Activated T-helper 17 cell treated with anti-CD3 and anti-CD28 coated beads, Interleukin-2, amount 50 U/mL, for 72 hours (primary cell): ENCODE measurements around the gene TBC1D9. TPM values are rescaled to one million over a fixed set of nuclear protein-coding genes. Genes with fewer than 3 reads are reported as not detected.

Source experiments
- ATAC-seq: fragments of 150-1000 bp; cut with Tn5 transposase; replicated peaks from 2 replicates; pipeline ENCODE4 v1.10.0; 2021; ENCODE audit warnings: mild to moderate bottlenecking, moderate library complexity
- H3K27ac Mint-ChIP-seq: one replicate; pipeline ENCODE4 v1.8.0; 2022; ENCODE audit warnings: mixed read lengths
- H3K27me3 Mint-ChIP-seq: one replicate; pipeline ENCODE4 v1.8.0; 2022; ENCODE audit warnings: mixed read lengths
- H3K36me3 Mint-ChIP-seq: one replicate; pipeline ENCODE4 v1.8.0; 2022; ENCODE audit warnings: low read depth, mild to moderate bottlenecking, mixed read lengths
- H3K4me1 Mint-ChIP-seq: one replicate; pipeline ENCODE4 v1.8.0; 2022; ENCODE audit warnings: mixed read lengths
- H3K4me3 Mint-ChIP-seq: one replicate; pipeline ENCODE4 v1.8.0; 2022; ENCODE audit warnings: mild to moderate bottlenecking, mixed read lengths
- H3K9me3 Mint-ChIP-seq: one replicate; pipeline ENCODE4 v1.8.0; 2022; ENCODE audit warnings: mixed read lengths
- total RNA-seq, 2 donors: library from RNA; stranded (reverse); gene quantifications; one replicate each; pipeline ENCODE4 v1.2.3, GENCODE V29; 2022

The TBC1D9 gene
- total RNA-seq, 2 donors from 2014 or later, result 0.05 TPM; not detected in 1

DNA sequence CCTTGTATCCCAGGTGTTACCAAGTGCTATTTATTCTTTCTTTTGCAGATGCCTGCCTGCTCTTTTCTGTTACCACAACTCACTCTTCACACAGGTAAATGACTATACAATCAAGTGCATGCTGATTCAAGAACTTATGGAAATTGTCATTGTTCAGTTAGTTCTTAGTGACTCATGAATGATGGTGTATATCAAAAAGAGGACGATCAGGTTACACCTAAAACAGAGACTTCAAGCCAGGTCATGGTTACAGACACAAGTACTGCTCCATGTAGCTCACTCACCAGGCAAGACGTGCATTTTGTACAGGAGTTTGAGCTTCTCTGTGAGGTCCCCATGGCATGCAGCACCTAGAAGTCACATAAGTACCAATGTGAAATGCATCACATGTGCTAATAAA lies 128.2 kb downstream of the TBC1D9 start:
- Mint-ChIP-seq H3K36me3 (no peaks in the 10 kb centered on the region), H3K27ac (no peak overlapping the region), H3K4me3 (no peak overlapping the region), H3K27me3 (peaks cover 7% of the 10 kb centered on the region), H3K4me1 (no peaks in the 10 kb centered on the region), H3K9me3 (no peaks in the 10 kb centered on the region)
- no peak for ATAC-seq

DNA sequence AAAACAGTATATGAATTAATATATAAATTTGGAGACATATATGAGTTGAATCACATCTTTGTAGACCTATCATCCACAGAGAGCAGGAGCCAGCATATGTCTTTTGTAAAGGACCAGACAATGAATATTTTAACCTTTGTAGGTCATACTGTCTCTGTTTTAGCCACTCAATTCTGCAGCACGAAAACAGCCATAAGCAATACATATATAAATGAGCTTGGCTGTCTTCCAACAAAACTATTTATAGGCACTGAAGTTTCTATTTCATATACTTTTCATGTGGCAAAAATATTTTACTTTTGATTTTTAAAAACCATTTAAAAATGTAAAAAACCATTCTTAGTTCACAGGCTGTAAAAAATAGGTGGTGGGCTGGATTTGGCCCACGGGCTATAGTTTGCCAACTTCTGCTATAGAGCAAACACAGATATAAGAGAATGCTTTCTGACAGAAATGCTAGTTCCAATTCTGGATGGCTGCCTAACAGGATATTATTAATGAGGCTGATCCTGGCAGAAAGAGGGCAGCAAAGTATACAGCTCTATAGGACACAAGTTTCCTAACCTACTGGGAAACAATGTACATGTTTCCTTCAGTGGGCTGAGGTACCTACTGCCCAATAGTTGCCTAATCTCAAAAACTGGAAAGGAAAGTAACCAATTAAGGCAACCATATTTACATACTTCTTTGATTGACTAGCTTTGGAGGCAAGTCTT lies 129.4 kb downstream of the TBC1D9 start:
- Mint-ChIP-seq H3K36me3 (no peaks in the 10 kb centered on the region), H3K27ac (no peak overlapping the region), H3K9me3 (no peaks in the 10 kb centered on the region), H3K4me1 (no peaks in the 10 kb centered on the region), H3K27me3 (peaks cover 7% of the 10 kb centered on the region), H3K4me3 (no peak overlapping the region)
- ATAC-seq, result no peak

DNA sequence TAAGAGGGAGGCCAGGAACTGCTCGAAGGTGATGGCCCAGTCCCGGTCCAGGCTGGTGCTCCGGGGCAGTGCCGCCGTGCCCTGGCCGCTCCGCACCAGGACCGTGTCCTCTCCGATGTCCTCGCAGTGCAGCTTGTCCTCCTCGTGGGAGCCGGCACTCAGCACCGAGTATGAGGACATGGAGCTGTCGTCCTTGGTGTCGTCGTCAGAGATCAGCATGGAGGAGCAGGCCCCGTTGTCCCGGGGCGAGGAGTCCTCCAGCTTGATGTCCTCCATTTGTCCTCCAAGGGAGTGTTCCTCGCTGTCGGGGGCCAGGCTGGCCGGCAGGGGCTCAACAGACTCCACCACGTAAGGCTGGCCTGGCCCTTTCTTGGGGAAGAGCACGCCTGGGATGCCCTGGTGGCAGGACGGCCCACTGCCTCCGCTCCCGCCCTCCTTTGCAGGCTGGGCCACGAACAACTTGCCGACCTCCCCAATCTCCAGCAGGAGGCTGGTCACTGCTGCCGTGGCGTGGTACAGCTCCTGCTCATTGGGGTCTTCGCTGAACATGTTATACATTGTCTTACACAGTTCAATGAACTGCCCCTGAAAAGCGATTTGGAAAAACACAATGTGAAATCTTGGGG lies 133.7 kb downstream of the TBC1D9 start:
- Mint-ChIP-seq H3K36me3 (no peaks in the 10 kb centered on the region), H3K4me1 (no peaks in the 10 kb centered on the region)
- no peak for ATAC-seq

GRCh38 chr4:140621161-140621560 lies 135.0 kb downstream of the TBC1D9 start:
- Mint-ChIP-seq H3K27me3 (peaks cover 5% of the 10 kb centered on the region), H3K4me3 (no peak overlapping the region), H3K4me1 (no peaks in the 10 kb centered on the region), H3K27ac (no peak overlapping the region), H3K9me3 (no peaks in the 10 kb centered on the region), H3K36me3 (no peaks in the 10 kb centered on the region)
- ATAC-seq, result no peak

More for the DNA sequence above, 133.7 kb downstream of the TBC1D9 start:
- no peak overlapping the region for H3K27ac Mint-ChIP-seq
- H3K9me3 Mint-ChIP-seq, result no peaks in the 10 kb centered on the region
- no peak overlapping the region for H3K4me3 Mint-ChIP-seq
- H3K27me3 Mint-ChIP-seq, result peaks cover 5% of the 10 kb centered on the region

- no peak for ATAC-seq
- Mint-ChIP-seq H3K27me3 (no peaks in the 10 kb centered on the region), H3K9me3 (no peaks in the 10 kb centered on the region)
Measured at GRCh38 chr4:140617499-140618248, 138.5 kb downstream of the TBC1D9 start.

DNA sequence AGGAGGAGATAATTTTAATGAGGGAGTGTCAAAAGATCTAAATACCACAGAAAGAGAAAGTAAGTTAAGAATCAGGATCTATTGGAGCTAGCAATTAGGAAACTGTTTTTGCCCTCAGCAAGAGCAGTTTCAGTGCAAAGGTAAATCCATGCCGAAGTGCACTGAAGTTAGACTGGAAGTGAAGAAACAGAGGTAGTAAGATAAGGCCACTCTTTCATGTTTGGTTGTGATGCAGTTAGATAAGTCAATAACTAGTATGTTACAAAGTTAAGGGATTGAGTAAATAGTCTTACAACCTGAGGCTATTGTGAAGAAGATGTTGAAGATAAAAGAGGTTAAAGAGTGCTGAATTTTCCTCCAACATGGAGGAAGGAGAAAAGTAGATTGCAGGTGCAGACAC lies 140.7 kb downstream of the TBC1D9 start:
- Mint-ChIP-seq H3K9me3 (no peaks in the 10 kb centered on the region), H3K4me1 (no peaks in the 10 kb centered on the region), H3K36me3 (no peaks in the 10 kb centered on the region), H3K27me3 (no peaks in the 10 kb centered on the region), H3K27ac (no peak overlapping the region), H3K4me3 (no peak overlapping the region)
- ATAC-seq, result no peak

More at GRCh38 chr4:140617499-140618248, 138.5 kb downstream of the TBC1D9 start:
- Mint-ChIP-seq H3K27ac (no peak overlapping the region), H3K36me3 (no peaks in the 10 kb centered on the region), H3K4me1 (no peaks in the 10 kb centered on the region), H3K4me3 (no peak overlapping the region)

DNA sequence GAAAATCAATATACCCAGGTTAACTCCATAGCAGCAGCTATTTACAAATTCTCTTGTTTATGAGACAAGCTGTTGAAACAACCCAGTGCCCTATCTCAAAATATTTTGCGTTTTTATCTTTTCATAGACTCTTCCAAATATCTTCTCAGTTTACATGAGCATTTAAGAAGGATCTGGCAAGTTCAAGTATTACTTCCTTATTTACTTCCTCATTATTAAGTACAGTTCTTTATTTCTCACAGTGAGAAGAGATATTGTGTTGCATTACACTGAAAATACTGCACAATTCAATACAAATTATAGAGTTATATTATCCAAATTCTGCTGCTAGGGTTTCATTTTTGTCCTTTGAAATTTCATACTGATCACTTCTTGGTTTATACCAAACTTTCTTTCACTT lies 143.8 kb downstream of the TBC1D9 start:
- peaks cover 10% of the 10 kb centered on the region for H3K27me3 Mint-ChIP-seq
- no peaks in the 10 kb centered on the region for H3K4me1 Mint-ChIP-seq
- H3K36me3 Mint-ChIP-seq, result no peaks in the 10 kb centered on the region
- H3K27ac Mint-ChIP-seq, result no peak overlapping the region
- H3K9me3 Mint-ChIP-seq, result no peaks in the 10 kb centered on the region
- no peak for ATAC-seq
- no peak overlapping the region for H3K4me3 Mint-ChIP-seq

GRCh38 chr4:140611854-140612253 lies 144.3 kb downstream of the TBC1D9 start:
- Mint-ChIP-seq H3K4me3 (no peak overlapping the region), H3K27me3 (peaks cover 13% of the 10 kb centered on the region), H3K27ac (no peak overlapping the region), H3K4me1 (no peaks in the 10 kb centered on the region), H3K36me3 (no peaks in the 10 kb centered on the region), H3K9me3 (no peaks in the 10 kb centered on the region)
- ATAC-seq, result no peak

GRCh38 chr4:140609548-140610425 lies 146.4 kb downstream of the TBC1D9 start:
- peak; percentile 40 for ATAC-seq
- Mint-ChIP-seq H3K27ac (no peak overlapping the region), H3K4me3 (no peak overlapping the region), H3K36me3 (no peaks in the 10 kb centered on the region), H3K9me3 (no peaks in the 10 kb centered on the region), H3K27me3 (peaks cover 18% of the 10 kb centered on the region), H3K4me1 (no peaks in the 10 kb centered on the region)

DNA sequence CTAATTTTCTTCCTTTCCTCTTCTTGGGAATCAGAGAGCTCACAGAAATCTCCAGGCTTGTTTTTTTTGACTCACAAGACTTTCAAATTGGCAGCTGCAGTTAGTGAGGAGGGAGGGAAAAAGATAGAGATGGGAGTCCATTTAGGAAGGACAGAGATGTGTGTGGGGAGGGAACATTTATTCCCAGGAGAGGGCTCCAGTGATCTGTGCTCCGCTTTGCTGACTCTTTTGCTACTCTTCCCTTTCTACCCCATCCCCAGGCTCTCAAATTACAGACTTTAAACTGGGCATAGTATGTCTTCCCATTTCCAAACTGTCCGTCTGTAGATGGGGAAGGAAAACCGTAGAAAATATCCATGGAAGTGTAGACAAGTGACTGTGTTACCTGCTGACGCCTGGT lies 148.3 kb downstream of the TBC1D9 start:
- Mint-ChIP-seq H3K27ac (no peak overlapping the region), H3K36me3 (no peaks in the 10 kb centered on the region), H3K4me3 (no peak overlapping the region), H3K9me3 (no peaks in the 10 kb centered on the region), H3K4me1 (no peaks in the 10 kb centered on the region), H3K27me3 (peaks cover 18% of the 10 kb centered on the region)
- no peak for ATAC-seq

- no peaks in the 10 kb centered on the region for H3K4me1 Mint-ChIP-seq
- H3K27me3 Mint-ChIP-seq, result peaks cover 27% of the 10 kb centered on the region
- H3K27ac Mint-ChIP-seq, result no peak overlapping the region
- no peaks in the 10 kb centered on the region for H3K36me3 Mint-ChIP-seq
- H3K9me3 Mint-ChIP-seq, result no peaks in the 10 kb centered on the region
- ATAC-seq, result no peak
- no peak overlapping the region for H3K4me3 Mint-ChIP-seq
Measured at GRCh38 chr4:140604544-140604943, 151.6 kb downstream of the TBC1D9 start.

GRCh38 chr4:140603286-140603685 lies 152.9 kb downstream of the TBC1D9 start:
- Mint-ChIP-seq H3K4me3 (no peak overlapping the region), H3K36me3 (no peaks in the 10 kb centered on the region), H3K4me1 (no peaks in the 10 kb centered on the region), H3K9me3 (no peaks in the 10 kb centered on the region), H3K27ac (no peak overlapping the region), H3K27me3 (peaks cover 31% of the 10 kb centered on the region)
- no peak for ATAC-seq

GRCh38 chr4:140602714-140603113 lies 153.5 kb downstream of the TBC1D9 start:
- H3K9me3 Mint-ChIP-seq, result no peaks in the 10 kb centered on the region
- H3K36me3 Mint-ChIP-seq, result no peaks in the 10 kb centered on the region
- peaks cover 33% of the 10 kb centered on the region for H3K27me3 Mint-ChIP-seq
- no peak overlapping the region for H3K4me3 Mint-ChIP-seq
- no peak for ATAC-seq
- H3K27ac Mint-ChIP-seq, result no peak overlapping the region
- H3K4me1 Mint-ChIP-seq, result no peaks in the 10 kb centered on the region

GRCh38 chr4:140600408-140600807 lies 155.8 kb downstream of the TBC1D9 start:
- Mint-ChIP-seq H3K4me1 (no peaks in the 10 kb centered on the region), H3K9me3 (no peaks in the 10 kb centered on the region), H3K27ac (no peak overlapping the region), H3K27me3 (peaks cover 23% of the 10 kb centered on the region), H3K36me3 (no peaks in the 10 kb centered on the region), H3K4me3 (no peak overlapping the region)
- ATAC-seq, result no peak
